Stimulated activated CD4-positive, alpha-beta T cell treated with anti-CD3 and anti-CD28 coated beads, TNF-alpha, amount 100 ng/mL, for 48 hours (primary cell): ENCODE results near the gene IFI27.

Experiments
- DNase-seq, 3 donors: peaks; one replicate each; pipeline ENCODE4 v3.0.0-alpha.2; 2020; ENCODE audit warnings: low read depth in 3 of 3

The IFI27 gene

GRCh38 chr14:94124582-94125377 is 14.2 kb downstream of the IFI27 start:
- DNase-seq, result no peak

GRCh38 chr14:94125659-94126418 is 15.3 kb downstream of the IFI27 start:
- DNase-seq, result no peak

- DNase-seq, result no peak
Measured at GRCh38 chr14:94126419-94126677, 15.8 kb downstream of the IFI27 start.

- DNase-seq, result no peak
Measured at GRCh38 chr14:94126800-94127199, 16.3 kb downstream of the IFI27 start.

GRCh38 chr14:94127330-94127729 is 16.8 kb downstream of the IFI27 start:
- DNase-seq, result no peak

- no peak for DNase-seq
Measured at GRCh38 chr14:94128216-94128839, 17.8 kb downstream of the IFI27 start.

- DNase-seq, result peak; percentile 32 to 56 (median 54)
Measured at GRCh38 chr14:94129111-94129757, 18.7 kb downstream of the IFI27 start, which contains the start of gene IFI27L2. Gene IFI27L2 (minus strand): TSS chr14:94129604. CDS start chr14:94129564, 40 bp downstream.

- peak in 1 of 3 donors; percentile 29 for DNase-seq
Measured at GRCh38 chr14:94129758-94130414, 19.4 kb downstream of the IFI27 start.

- peak; percentile 15 to 62 (median 51) for DNase-seq
Measured at GRCh38 chr14:94132285-94132887, 21.9 kb downstream of the IFI27 start.

GRCh38 chr14:94135476-94135875 is 24.9 kb downstream of the IFI27 start:
- DNase-seq, result no peak

- DNase-seq, result peak; percentile 73 to 82 (median 75)
Measured at GRCh38 chr14:94136575-94137331, 26.2 kb downstream of the IFI27 start.

- no peak for DNase-seq
Measured at GRCh38 chr14:94138251-94138650, 27.7 kb downstream of the IFI27 start.

GRCh38 chr14:94139006-94139405 is 28.5 kb downstream of the IFI27 start:
- no peak for DNase-seq

- DNase-seq, result no peak
Measured at GRCh38 chr14:94139421-94139820, 28.9 kb downstream of the IFI27 start.

- no peak for DNase-seq
Measured at GRCh38 chr14:94142247-94142646, 31.7 kb downstream of the IFI27 start.

GRCh38 chr14:94142836-94143235 is 32.3 kb downstream of the IFI27 start:
- DNase-seq, result no peak

GRCh38 chr14:94143239-94143638 is 32.7 kb downstream of the IFI27 start:
- DNase-seq, result no peak

- no peak for DNase-seq
Measured at GRCh38 chr14:94143711-94144110, 33.2 kb downstream of the IFI27 start.

GRCh38 chr14:94144765-94145164 is 34.2 kb downstream of the IFI27 start:
- DNase-seq, result no peak

GRCh38 chr14:94145902-94146527 is 35.5 kb downstream of the IFI27 start:
- no peak for DNase-seq
